Naive B cell (primary cell): ENCODE results near the gene TBC1D16. TPM values are rescaled to one million over a fixed set of nuclear protein-coding genes. Genes with fewer than 3 reads are reported as not detected.
A peak's percentile ranks its signal among the peaks of the same experiment; 100 is the strongest.

Source experiments
- ATAC-seq, 2 donors: fragments of 150-1000 bp; cut with Tn5 transposase; 2 replicates each; pipeline ENCODE4 v1.10.0; 2021; ENCODE audit warnings: low read depth in 2 of 2, mild to moderate bottlenecking in 2 of 2, moderate library complexity in 2 of 2
- DNase-seq: peaks from one replicate; pipeline ENCODE4 v3.0.0; 2022
- H3K27ac Mint-ChIP-seq, 6 donors: one replicate each; pipeline ENCODE4 v1.8.0; 2020 to 2022; ENCODE audit warnings: mild to moderate bottlenecking in 6 of 6, mixed read lengths in 6 of 6, moderate library complexity in 5 of 6, inconsistent platforms in 2 of 6
- H3K27me3 Mint-ChIP-seq, 3 donors: one replicate each; pipeline ENCODE4 v1.8.0; 2021 to 2022; ENCODE audit warnings: mixed read lengths in 3 of 3, mild to moderate bottlenecking in 1 of 3
- H3K36me3 Mint-ChIP-seq, 2 donors: one replicate each; pipeline ENCODE4 v1.8.0; 2020 to 2022; ENCODE audit warnings: mixed read lengths in 2 of 2, inconsistent platforms in 1 of 2, mild to moderate bottlenecking in 1 of 2
- H3K4me1 Mint-ChIP-seq, 3 donors: one replicate each; pipeline ENCODE4 v1.8.0; 2020 to 2022; ENCODE audit warnings: mixed read lengths in 3 of 3, inconsistent platforms in 1 of 3, mild to moderate bottlenecking in 1 of 3, moderate library complexity in 1 of 3
- H3K4me3 Mint-ChIP-seq, 8 donors: one replicate each; pipeline ENCODE4 v1.8.0; 2020 to 2022; ENCODE audit warnings: mild to moderate bottlenecking in 8 of 8, mixed read lengths in 8 of 8, moderate library complexity in 8 of 8, inconsistent platforms in 2 of 8
- H3K9me3 Mint-ChIP-seq, 7 donors: one replicate each; pipeline ENCODE4 v1.8.0; 2020 to 2022; ENCODE audit warnings: mixed read lengths in 7 of 7, mild to moderate bottlenecking in 5 of 7, inconsistent platforms in 2 of 7, moderate library complexity in 1 of 7
- polyA plus RNA-seq, 6 donors: library from polyadenylated mRNA; unstranded; fragments of 300-500 nt; fragmentation: Illumina TruSeq; gene quantifications; one replicate each; pipeline ENCODE4 v1.2.3, GENCODE V29; 2021; ENCODE audit warnings: low read depth in 6 of 6

TBC1D16 gene
- polyA plus RNA-seq, 6 donors from 2014 or later: 0.31 to 2.6 (median 1.4) TPM; not detected in 1

DNA sequence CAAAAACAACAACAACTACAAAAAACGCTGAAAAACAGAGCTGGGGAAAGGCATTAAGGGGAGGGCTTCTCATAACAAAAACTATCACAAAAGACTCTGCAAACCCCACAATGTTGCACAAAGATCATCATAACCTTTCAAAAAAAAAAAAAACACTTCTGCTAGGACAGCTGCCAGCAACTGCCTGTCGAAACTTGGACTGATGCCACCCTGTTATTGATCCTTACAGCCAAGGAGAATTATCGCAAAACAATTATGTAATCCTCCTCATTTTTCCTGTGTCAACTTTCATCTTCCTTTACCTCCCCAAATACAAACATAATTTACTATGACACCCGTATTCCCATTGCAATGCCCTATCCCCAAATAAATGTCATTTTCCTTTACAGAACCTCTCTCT is 10.0 kb upstream of the TBC1D16 start:
- ATAC-seq (no peak), DNase-seq (no peak)
- no peaks in the 10 kb centered on the region for H3K4me1 Mint-ChIP-seq
- H3K27ac Mint-ChIP-seq: no peak overlapping the region
- H3K27me3 Mint-ChIP-seq: peaks cover 4 to 15% (median 9%) of the 10 kb centered on the region in 3 donors
- H3K9me3 Mint-ChIP-seq: no peaks in the 10 kb centered on the region
- H3K36me3 Mint-ChIP-seq: no peaks in the 10 kb centered on the region
- peak overlapping the region in 1 of 8 donors; percentile 12 for H3K4me3 Mint-ChIP-seq

DNA sequence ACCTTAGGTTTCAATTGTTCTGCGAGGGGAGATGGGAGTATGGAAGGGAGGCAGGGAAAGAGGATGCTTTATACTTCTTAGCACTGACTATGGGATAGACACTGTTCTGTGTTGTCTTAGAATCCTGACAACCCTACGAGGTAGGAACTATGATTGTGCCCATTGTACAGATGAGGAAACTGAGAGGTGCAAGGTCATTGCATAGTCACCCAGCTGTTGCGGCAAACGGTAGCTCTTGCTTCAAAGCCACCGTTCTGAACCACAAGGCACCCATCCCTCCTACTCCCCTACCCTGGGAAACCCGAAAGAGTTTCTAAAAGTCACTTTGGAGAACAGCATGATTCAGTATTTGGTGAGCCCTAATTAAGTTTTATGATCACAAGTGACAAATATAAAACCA is 8.3 kb upstream of the TBC1D16 start:
- H3K27ac Mint-ChIP-seq: peak overlapping the region in 1 of 6 donors; percentile 37
- H3K4me3 Mint-ChIP-seq: no peak overlapping the region
- H3K9me3 Mint-ChIP-seq: no peaks in the 10 kb centered on the region
- H3K27me3 Mint-ChIP-seq: peaks cover 4 to 16% (median 14%) of the 10 kb centered on the region in 3 donors
- no peak for DNase-seq
- ATAC-seq: no peak
- H3K36me3 Mint-ChIP-seq: no peaks in the 10 kb centered on the region
- H3K4me1 Mint-ChIP-seq: no peaks in the 10 kb centered on the region

DNA sequence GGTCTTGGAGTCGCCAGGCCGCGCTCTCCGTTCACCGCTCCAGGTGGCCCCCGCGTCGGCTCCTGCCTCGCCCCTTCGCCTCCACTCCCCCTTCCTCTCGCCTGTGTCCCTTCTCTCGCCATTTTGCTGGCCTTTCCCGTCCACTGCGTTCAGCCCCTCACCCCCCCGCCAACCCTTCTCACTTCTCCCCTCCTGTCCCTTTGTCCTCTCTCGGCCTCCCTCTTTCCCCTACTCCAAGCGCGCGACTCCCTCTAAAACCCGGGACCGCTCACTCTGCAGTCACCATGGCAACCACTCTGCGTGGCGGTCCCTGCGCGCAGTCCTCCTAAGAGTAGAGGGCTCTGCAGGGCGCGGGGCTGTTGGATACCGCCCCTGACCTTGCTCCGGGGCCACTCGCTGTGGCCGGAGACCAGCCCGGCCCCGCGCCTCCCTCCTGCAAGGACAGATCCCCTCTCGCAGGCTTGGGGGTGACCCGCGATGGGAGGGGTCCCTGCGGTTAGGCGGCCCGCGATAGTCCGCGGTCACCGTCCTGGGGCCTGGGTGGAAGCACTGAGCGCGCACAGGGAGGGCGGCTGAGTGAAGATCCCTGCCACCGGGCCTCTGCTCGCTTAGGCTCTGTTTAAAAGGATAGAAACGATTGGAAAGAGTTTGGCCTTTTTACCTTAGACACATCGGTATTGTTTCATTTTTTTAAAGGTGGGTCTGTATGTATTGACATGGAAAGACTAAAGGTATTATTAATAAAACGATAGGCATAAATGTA is 1.2 kb upstream of the TBC1D16 start:
- H3K27ac Mint-ChIP-seq: peak overlapping the region; percentile 96 to 100 (median 98)
- H3K4me3 Mint-ChIP-seq: peak overlapping the region; percentile 82 to 94 (median 86)
- no peaks in the 10 kb centered on the region for H3K36me3 Mint-ChIP-seq
- H3K27me3 Mint-ChIP-seq: peaks cover 0 to 12% (median 8%) of the 10 kb centered on the region in 3 donors
- ATAC-seq: peak; percentile 4 to 11
- DNase-seq: no peak
- no peaks in the 10 kb centered on the region for H3K9me3 Mint-ChIP-seq
- peaks cover 7 to 25% (median 9%) of the 10 kb centered on the region in 3 donors for H3K4me1 Mint-ChIP-seq

DNA sequence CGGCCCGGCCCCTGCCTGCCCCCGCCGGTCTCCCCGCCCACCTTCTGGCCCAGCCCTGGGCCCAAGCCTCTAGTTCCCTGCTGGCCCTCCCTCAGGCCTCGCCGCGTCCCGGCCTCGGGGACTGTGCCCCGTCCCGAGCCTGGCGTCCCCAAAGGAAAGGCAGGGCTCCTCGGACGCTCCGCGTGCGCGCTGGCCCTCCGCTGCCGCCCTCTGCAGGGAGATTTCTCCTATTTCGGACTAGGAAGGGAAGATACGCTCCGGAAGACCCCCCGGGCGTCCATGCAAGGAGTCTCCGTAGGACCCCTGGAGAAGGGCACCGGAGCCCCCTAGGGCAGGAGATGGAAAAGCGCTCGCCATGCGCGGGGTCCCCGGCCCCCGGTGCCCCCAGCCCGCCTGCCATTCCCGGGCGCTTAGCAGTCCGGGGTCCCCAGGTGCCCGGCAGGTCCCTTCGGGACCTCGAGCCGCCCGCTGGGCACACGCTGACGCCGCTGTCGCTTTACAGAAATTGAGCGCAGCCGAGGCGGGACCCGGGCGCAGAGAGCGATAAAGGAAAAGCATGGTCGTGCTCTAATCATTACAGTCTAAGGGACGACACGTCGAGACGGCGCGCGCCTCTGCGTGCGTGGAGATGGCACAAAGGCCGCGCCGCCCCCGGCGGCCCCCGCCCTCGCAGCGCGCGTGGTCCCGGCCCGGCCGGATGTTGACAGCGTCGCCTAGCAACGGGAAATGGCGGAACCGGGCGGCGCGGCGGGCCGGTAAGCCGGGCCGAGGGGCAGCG is 454 bp upstream of the TBC1D16 start, which contains the start of gene CCDC40:
Gene CCDC40, plus strand, starts transcription at position 706 of the 778 bp plus-strand sequence. Its CDS starts 21 bp downstream, at position 727.
- ATAC-seq (peak; percentile 77 to 78), DNase-seq (peak; percentile 88)
- Mint-ChIP-seq H3K4me3 (peak within 1 kb of the TSS; percentile 83 to 94 (median 86)), H3K36me3 (no peaks in the 10 kb centered on the region), H3K27me3 (peaks cover 0 to 12% (median 8%) of the 10 kb centered on the region in 3 donors), H3K9me3 (no peaks in the 10 kb centered on the region), H3K27ac (peak within 1 kb of the TSS; percentile 96 to 100 (median 98)), H3K4me1 (peaks cover 7 to 25% (median 9%) of the 10 kb centered on the region in 3 donors)

DNA sequence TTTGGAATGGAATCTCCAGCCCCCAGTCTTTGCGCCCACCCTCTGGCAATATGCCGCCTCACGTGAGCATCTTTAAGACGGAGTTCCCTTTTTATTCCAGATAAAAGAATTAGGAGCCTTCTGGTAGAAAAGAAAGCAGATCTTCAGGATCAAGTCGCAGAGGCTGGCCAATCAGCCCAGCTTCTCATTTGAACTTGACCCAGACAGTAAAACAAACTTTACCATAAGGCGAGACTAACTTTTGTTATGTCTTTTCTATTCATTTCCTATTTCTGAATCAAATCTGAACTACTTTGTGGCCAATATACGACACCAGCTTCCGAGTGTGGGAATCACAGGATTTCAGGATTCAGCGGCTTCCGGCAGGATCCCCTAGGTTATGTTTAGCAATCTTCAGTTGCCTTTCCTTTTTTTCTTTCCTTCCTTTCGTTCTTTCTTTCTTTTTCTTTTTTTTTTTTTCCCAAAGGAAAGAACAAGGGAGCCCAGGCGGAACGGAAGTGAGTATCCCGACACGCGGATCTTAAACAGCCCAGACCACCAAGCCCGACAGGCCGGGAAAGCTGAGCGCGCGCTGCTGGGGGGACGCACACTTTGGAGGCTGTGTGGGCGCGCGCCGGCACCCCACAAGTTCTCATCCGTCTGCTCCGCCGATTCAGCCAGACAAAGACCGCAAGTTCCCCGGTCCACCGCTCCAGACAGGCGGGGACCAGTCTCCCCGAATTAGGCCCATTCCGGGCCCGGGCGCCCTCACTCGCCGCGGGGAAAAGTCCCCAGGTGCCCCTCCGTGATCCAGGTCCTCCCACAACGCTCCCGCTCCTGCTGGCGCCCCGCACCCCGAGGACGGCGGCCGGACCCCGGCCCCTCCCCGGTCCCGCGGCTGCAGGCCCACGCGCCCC is 633 bp downstream of the TBC1D16 start:
- Mint-ChIP-seq H3K27ac (peak overlapping the region; percentile 86 to 99 (median 96)), H3K9me3 (no peaks in the 10 kb centered on the region), H3K36me3 (no peaks in the 10 kb centered on the region), H3K4me3 (peak overlapping the region; percentile 84 to 97 (median 92)), H3K4me1 (peaks cover 7 to 25% (median 9%) of the 10 kb centered on the region in 3 donors), H3K27me3 (peaks cover 0 to 12% (median 9%) of the 10 kb centered on the region in 3 donors)
- peak; percentile 76 for DNase-seq
- peak; percentile 62 to 64 for ATAC-seq

DNA sequence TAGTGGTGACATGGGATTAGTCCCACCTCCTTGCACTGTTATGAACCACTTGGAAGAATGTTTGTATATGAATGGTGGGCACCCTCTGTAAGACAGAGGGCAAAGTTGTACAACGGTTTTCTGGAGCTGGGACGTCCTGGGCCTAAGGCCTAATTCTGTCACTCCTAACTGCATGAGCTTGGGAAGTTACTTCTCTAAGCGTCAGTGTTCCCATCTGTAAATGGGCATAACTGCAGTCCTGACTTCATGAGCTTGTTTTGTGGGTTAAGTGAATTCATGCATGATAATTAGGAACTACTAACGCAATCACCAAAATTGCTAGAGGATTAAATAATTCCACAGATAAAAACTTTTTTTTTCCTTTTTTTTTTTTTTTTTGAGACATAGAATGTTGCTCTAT is 1.8 kb downstream of the TBC1D16 start:
- Mint-ChIP-seq H3K4me3 (peak overlapping the region in 4 of 8 donors; percentile 28 to 96 (median 78)), H3K36me3 (no peaks in the 10 kb centered on the region), H3K9me3 (no peaks in the 10 kb centered on the region), H3K4me1 (peaks cover 7 to 25% (median 9%) of the 10 kb centered on the region in 3 donors), H3K27me3 (peaks cover 0 to 6% (median 5%) of the 10 kb centered on the region in 3 donors), H3K27ac (peak overlapping the region in 2 of 6 donors; percentile 38 to 42)
- DNase-seq (no peak), ATAC-seq (no peak)

DNA sequence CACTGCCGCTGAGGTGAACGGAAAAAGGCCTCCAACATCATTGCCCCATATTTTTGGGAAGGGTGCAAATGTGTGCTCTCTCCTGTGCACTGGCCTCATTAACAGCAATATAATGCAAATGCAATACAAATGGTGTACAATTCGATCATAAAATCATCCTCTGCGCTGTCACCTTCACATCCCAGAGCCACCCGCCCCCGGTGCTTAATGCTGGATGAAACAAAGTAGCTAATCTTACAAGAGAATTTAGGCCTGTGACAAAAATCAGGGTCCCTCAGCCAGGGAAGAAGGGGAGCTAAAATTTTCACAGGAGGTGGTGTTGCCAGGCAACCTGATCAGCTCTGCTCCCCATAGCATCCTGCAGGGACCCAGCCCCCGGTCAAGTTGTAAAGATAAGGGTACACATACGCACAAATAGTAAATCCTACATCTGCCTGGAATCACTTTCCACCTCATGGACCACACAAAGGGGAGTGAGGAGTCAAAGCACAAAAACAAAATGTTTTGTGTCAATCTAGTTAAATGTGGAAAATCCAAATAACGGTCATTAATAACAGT is 3.0 kb downstream of the TBC1D16 start:
- Mint-ChIP-seq H3K9me3 (no peaks in the 10 kb centered on the region), H3K27me3 (peaks cover 0 to 5% (median 2%) of the 10 kb centered on the region in 3 donors), H3K36me3 (no peaks in the 10 kb centered on the region), H3K4me3 (peak overlapping the region in 1 of 8 donors; percentile 87), H3K27ac (no peak overlapping the region), H3K4me1 (peaks cover 7 to 25% (median 9%) of the 10 kb centered on the region in 3 donors)
- DNase-seq (no peak), ATAC-seq (no peak)

DNA sequence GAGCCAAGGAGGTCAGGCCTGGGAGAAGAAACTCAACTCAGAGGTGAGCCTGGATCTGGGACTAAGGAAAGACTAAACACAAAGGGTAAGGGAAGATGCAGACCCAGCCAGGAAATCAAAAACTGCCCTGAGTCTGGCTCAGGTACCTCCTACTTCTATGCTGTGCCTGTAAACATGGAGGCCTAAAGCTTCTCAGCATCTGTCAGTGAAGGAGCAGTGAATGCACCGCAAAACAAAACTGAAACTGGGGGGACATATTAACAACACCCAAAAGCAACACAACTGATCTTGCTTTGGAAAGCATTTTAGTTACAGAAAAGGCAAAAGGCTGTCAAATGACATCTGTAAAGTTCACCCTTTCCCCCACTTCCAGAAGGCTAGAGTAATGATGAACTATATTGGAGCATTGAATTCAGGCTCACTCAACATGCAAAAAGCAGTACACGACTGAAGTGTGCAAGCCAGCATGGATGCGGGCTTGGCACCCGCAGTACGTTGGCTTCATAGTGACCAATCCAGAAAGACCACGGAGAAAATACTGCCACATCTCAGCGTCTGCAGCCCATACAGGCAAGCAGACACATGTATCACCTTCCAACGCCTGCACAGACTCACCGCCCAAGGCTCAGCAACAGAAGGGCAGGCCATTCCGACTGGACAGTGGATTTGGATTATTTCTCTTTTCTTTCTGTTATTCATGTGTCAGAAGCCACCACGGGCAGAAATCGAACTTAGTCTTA is 3.8 kb downstream of the TBC1D16 start:
- no peaks in the 10 kb centered on the region for H3K9me3 Mint-ChIP-seq
- peaks cover 0 to 5% (median 0%) of the 10 kb centered on the region in 3 donors for H3K27me3 Mint-ChIP-seq
- H3K4me1 Mint-ChIP-seq: peaks cover 6 to 20% (median 9%) of the 10 kb centered on the region in 3 donors
- H3K27ac Mint-ChIP-seq: peak overlapping the region in 2 of 6 donors; percentile 19 to 78
- H3K36me3 Mint-ChIP-seq: no peaks in the 10 kb centered on the region
- ATAC-seq (no peak), DNase-seq (no peak)
- H3K4me3 Mint-ChIP-seq: peak overlapping the region in 3 of 8 donors; percentile 2 to 87 (median 63)

DNA sequence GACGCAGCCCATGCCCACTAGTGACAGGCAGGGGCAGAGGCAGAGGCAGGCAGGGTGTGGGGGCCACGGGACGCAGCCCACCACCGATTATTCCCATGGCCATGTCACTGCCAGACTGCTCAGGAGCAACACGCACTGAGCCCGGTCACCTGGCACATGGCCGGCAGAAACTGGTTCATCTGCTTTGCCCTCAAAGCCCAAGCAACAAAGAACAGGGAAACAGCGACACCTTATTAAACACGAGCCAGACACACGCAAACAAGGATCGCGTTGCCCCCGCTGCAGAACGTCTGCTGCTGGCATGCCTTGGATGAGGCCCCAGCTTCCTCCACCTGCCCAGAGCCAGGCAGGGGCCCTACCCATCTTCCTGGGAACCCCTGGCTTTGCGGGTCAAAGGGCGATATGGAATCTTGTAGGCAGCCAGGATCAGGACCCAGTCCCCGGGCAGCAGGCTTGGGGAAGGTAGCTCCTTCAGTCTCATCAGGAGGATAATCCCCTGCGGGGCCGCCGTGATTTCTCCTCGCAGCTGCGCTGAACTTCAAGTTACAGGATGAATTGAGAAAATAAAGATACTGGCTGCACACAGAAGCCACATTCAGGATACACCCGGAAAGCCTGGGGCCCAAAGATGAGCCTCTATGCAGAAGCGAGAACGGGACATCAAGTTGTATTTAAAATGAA is 4.8 kb downstream of the TBC1D16 start:
- H3K9me3 Mint-ChIP-seq: no peaks in the 10 kb centered on the region
- DNase-seq (no peak), ATAC-seq (no peak)
- no peak overlapping the region for H3K27ac Mint-ChIP-seq
- H3K27me3 Mint-ChIP-seq: peaks cover 0 to 5% (median 0%) of the 10 kb centered on the region in 3 donors
- H3K36me3 Mint-ChIP-seq: no peaks in the 10 kb centered on the region
- peak overlapping the region in 1 of 8 donors; percentile 87 for H3K4me3 Mint-ChIP-seq
- H3K4me1 Mint-ChIP-seq: peaks cover 3 to 10% (median 9%) of the 10 kb centered on the region in 3 donors

DNA sequence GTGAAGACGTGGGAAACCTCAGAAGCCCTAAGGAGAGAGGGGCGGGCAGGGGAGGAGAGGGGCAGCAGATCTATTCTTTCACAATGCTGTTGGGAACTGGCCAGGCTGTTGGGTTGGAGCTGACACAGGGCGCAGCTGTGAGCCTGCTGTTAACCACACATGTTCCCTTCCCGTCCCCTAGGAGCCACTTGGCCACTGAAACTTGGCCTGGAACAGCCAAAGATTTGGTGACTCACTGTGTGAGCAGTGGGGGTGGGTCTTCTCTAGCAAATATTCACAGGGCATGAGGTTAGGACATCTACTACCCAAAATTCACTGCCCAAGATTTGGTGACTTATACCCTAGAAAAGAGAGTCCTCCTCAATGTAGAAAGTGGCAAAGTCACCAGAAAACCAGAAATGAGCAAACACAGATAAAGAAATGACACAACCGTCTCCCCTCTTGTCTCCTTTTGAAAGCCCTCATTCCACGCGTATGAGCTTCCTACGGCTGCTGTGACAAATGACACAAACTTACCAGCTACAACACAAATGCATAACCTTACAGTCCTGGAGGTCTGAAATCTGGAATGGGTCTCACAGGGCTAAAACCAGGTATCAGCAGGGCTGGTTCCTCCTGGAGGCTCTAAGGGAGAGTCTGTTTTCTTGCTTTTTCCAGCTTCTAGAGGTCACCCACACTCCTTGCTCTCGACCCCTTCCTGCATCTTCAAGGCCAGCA is 6.3 kb downstream of the TBC1D16 start:
- H3K27me3 Mint-ChIP-seq: peaks cover 0 to 5% (median 0%) of the 10 kb centered on the region in 3 donors
- H3K4me3 Mint-ChIP-seq: no peak overlapping the region
- peaks cover 0 to 1% (median 0%) of the 10 kb centered on the region in 3 donors for H3K4me1 Mint-ChIP-seq
- H3K27ac Mint-ChIP-seq: no peak overlapping the region
- H3K9me3 Mint-ChIP-seq: no peaks in the 10 kb centered on the region
- ATAC-seq: no peak
- H3K36me3 Mint-ChIP-seq: no peaks in the 10 kb centered on the region
- DNase-seq: no peak

DNA sequence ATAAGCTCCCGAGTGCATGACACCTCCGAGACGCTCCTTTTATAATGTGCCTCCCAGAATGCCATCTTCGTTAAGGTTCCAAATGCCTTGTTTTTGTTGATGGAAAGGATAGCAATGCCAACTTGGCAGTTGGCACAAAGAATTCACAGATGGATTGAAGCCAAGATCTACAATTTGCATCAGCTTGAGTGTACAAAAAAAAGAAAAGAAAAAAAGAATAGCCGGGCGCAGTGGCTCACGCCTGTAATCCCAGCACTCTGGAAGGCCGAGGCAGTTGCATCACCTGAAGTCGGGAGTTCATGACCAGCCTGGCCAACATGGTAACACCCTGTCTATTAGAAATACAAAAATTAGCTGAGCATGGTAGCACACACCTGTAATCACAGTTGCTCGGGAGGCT is 7.6 kb downstream of the TBC1D16 start:
- Mint-ChIP-seq H3K36me3 (no peaks in the 10 kb centered on the region), H3K4me3 (no peak overlapping the region)

More for the DNA sequence above, 7.6 kb downstream of the TBC1D16 start:
- DNase-seq (no peak), ATAC-seq (no peak)
- H3K4me1 Mint-ChIP-seq: no peaks in the 10 kb centered on the region
- H3K27me3 Mint-ChIP-seq: peaks cover 0 to 5% (median 0%) of the 10 kb centered on the region in 3 donors
- no peaks in the 10 kb centered on the region for H3K9me3 Mint-ChIP-seq
- no peak overlapping the region for H3K27ac Mint-ChIP-seq
